CD14-positive monocyte (primary cell): ENCODE data around the gene HADHA. TPM values are rescaled to one million over a fixed set of nuclear protein-coding genes. Genes with fewer than 3 reads are reported as not detected.
A peak's percentile ranks its signal among the peaks of the same experiment; 100 is the strongest.

Experiments used
- DNase-seq, 3 donors: peaks; one replicate each; pipeline ENCODE4 v3.0.0-alpha.2; 2011 to 2022
- H2AFZ ChIP-seq: 2 replicates; pipeline ENCODE4 v1.6.0; 2012; ENCODE audit warnings: mild to moderate bottlenecking, low read depth, low read length, inconsistent platforms; ENCODE audit not compliant: insufficient read depth, poor library complexity, severe bottlenecking
- H3K27ac ChIP-seq, 2 donors: 1 replicate in 1 of 2; 2 replicates in 1 of 2; pipeline ENCODE4 v1.5.1; 2012 to 2013; ENCODE audit warnings: low read length in 2 of 2, control low read depth in 1 of 2, inconsistent platforms in 1 of 2, low read depth in 1 of 2, mild to moderate bottlenecking in 1 of 2
- H3K27me3 ChIP-seq, 2 donors: one replicate each; pipeline versions ENCODE4 v1.6.0 to v1.6.1; 2011 to 2013; ENCODE audit warnings: low read length in 2 of 2; ENCODE audit not compliant: control insufficient read depth in 2 of 2, insufficient read depth in 2 of 2
- H3K36me3 ChIP-seq, 2 donors: replicated peaks in 1 of 2; 1 replicate in 1 of 2; 2 replicates in 1 of 2; pipeline versions ENCODE4 v1.5.1 to v1.6.1; 2012 to 2013; ENCODE audit warnings: low read length in 2 of 2, control low read depth in 1 of 2, inconsistent platforms in 1 of 2, mild to moderate bottlenecking in 1 of 2; ENCODE audit not compliant: insufficient read depth in 2 of 2, control insufficient read depth in 1 of 2
- H3K4me1 ChIP-seq, 2 donors: 1 replicate in 1 of 2; 2 replicates in 1 of 2; pipeline versions ENCODE4 v1.5.1 to v1.6.1; 2012 to 2013; ENCODE audit warnings: low read length in 2 of 2, control low read depth in 1 of 2, inconsistent platforms in 1 of 2, mild to moderate bottlenecking in 1 of 2, moderate library complexity in 1 of 2; ENCODE audit not compliant: insufficient read depth in 2 of 2, control insufficient read depth in 1 of 2
- H3K4me2 ChIP-seq: replicated peaks from 2 replicates; pipeline ENCODE3; 2012; ENCODE audit warnings: low read length, moderate library complexity, mild to moderate bottlenecking; ENCODE audit not compliant: poor library complexity, severe bottlenecking; ENCODE audit errors: extremely low read depth
- H3K4me3 ChIP-seq, 3 experiments: fragments of 200-600 bp in 1 of 3; sonication (generic) in 1 of 3; replicated peaks in 1 of 3; 1 replicate in 2 of 3; 2 replicates in 1 of 3; pipeline ENCODE4 v1.5.1; 2011 to 2013; ENCODE audit warnings: low read length in 3 of 3, mild to moderate bottlenecking in 3 of 3, control low read depth in 2 of 3, low read depth in 2 of 3, inconsistent platforms in 1 of 3, moderate library complexity in 1 of 3
- H3K79me2 ChIP-seq: 2 replicates; pipeline ENCODE4 v1.6.0; 2012; ENCODE audit warnings: mild to moderate bottlenecking, control low read depth, inconsistent platforms, low read length, moderate library complexity; ENCODE audit not compliant: insufficient read depth
- H3K9ac ChIP-seq: 2 replicates; pipeline ENCODE4 v1.6.0; 2017; ENCODE audit warnings: low read length, mild to moderate bottlenecking; ENCODE audit not compliant: insufficient read depth, poor library complexity, severe bottlenecking
- H3K9me3 ChIP-seq, 2 donors: replicated peaks in 1 of 2; 1 replicate in 1 of 2; 2 replicates in 1 of 2; pipeline versions ENCODE4 v1.5.1 to v1.6.1; 2012 to 2013; ENCODE audit warnings: low read length in 2 of 2, control low read depth in 1 of 2; ENCODE audit not compliant: control insufficient read depth in 1 of 2, insufficient read depth in 1 of 2
- H4K20me1 ChIP-seq: 2 replicates; pipeline ENCODE4 v1.6.0; 2012; ENCODE audit warnings: mild to moderate bottlenecking, low read length, control low read depth, moderate library complexity; ENCODE audit not compliant: insufficient read depth
- H3K27ac Mint-ChIP-seq, 7 donors: one replicate each; pipeline ENCODE4 v1.8.0; 2020; ENCODE audit warnings: mild to moderate bottlenecking in 7 of 7, mixed read lengths in 7 of 7, moderate library complexity in 6 of 7, inconsistent platforms in 2 of 7
- H3K27me3 Mint-ChIP-seq, 3 donors: one replicate each; pipeline ENCODE4 v1.8.0; 2021 to 2022; ENCODE audit warnings: low read depth in 3 of 3, mild to moderate bottlenecking in 3 of 3, mixed read lengths in 3 of 3, moderate library complexity in 3 of 3, inconsistent platforms in 1 of 3
- H3K36me3 Mint-ChIP-seq, 2 donors: one replicate each; pipeline ENCODE4 v1.8.0; 2020; ENCODE audit warnings: mixed read lengths in 2 of 2, inconsistent platforms in 1 of 2, mild to moderate bottlenecking in 1 of 2
- H3K4me1 Mint-ChIP-seq: one replicate; pipeline ENCODE4 v1.8.0; 2020; ENCODE audit warnings: mild to moderate bottlenecking, mixed read lengths
- H3K4me3 Mint-ChIP-seq, 2 donors: one replicate each; pipeline ENCODE4 v1.8.0; 2020; ENCODE audit warnings: mild to moderate bottlenecking in 2 of 2, mixed read lengths in 2 of 2, moderate library complexity in 1 of 2
- H3K9me3 Mint-ChIP-seq, 7 donors: one replicate each; pipeline ENCODE4 v1.8.0; 2020 to 2022; ENCODE audit warnings: mixed read lengths in 7 of 7, mild to moderate bottlenecking in 6 of 7, moderate library complexity in 6 of 7, inconsistent platforms in 2 of 7
- WGBS: methylation state at CpG from one replicate; pipeline ENCODE4 v1.1.5; 2013; ENCODE audit warnings: missing lambda C conversion rate; ENCODE audit not compliant: insufficient coverage; 5-methylcytosine and 5-hydroxymethylcytosine counted together
- intact Hi-C, 2 donors: fragments of 100-400 bp; cut with micrococcal nuclease; formaldehyde crosslinking; loops; one replicate each; pipeline versions ENCODE4 v1.15.0 to v1.15.1; 2023
- polyA plus RNA-seq, 3 donors: library from polyadenylated mRNA; depleted of rRNA in 1 of 3; unstranded in 2 of 3; stranded (reverse) in 1 of 3; fragments of 300-500 nt in 2 of 3; fragments of >200 nt in 1 of 3; fragmentation: Illumina TruSeq in 2 of 3; gene quantifications; 1 replicate in 2 of 3; 2 replicates in 1 of 3; pipeline ENCODE4 v1.2.3, GENCODE V29; 2012 to 2021
- TF ChIP-seq, protein P1 (sequence below): fragments of 200-600 bp; IDR thresholded peaks from one replicate; pipeline ENCODE4 v1.8.0; 2022; ENCODE audit warnings: antibody characterized with exemption, mild to moderate bottlenecking

Gene HADHA
- polyA plus RNA-seq, 3 donors = 60.2 to 187 (median 155) TPM

DNA sequence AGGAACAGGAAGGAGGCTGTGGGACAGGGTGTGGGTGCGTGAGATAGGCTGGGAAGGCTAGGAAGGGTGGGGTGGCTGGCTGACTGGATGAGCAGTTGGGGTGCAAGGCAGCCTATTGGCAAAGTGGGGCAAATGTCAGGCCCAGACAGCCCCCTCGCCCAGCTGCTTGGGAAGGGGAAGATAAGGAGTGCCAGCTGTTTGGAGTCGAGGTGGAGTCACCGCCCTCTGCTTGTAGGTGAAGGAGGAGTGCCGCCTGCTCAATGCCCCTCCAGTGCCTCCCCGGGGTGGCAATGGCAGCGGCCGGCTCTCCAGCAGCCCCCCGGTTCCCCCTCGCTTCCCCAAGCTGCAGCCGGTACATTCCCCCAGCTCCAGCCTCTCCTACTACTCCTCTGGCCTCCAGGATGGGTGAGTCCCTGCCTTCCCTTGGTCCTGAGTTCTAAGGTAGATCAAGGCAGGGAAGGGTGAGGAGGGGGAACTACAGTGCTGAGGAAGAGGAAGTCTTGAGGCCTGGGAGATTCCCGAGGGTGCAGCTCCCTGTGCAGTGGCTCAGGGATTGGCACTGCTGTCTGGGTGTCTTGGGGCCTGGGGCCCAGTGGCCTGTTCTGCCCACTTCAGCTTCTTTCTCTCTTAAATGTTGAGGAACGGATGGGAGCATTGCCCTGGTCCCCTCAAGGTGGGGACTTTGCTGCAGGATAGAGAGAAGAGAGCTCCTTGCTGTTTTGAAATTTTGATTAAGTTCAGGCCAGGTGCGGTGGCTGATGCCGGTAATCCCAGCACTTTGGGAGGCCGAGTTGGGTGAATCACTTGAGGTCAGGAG lies 58.3 kb downstream of the HADHA start:
- peak overlapping the region in 1 of 2 donors; percentile 84 for H3K4me3 Mint-ChIP-seq
- TF ChIP-seq, protein P1, sequence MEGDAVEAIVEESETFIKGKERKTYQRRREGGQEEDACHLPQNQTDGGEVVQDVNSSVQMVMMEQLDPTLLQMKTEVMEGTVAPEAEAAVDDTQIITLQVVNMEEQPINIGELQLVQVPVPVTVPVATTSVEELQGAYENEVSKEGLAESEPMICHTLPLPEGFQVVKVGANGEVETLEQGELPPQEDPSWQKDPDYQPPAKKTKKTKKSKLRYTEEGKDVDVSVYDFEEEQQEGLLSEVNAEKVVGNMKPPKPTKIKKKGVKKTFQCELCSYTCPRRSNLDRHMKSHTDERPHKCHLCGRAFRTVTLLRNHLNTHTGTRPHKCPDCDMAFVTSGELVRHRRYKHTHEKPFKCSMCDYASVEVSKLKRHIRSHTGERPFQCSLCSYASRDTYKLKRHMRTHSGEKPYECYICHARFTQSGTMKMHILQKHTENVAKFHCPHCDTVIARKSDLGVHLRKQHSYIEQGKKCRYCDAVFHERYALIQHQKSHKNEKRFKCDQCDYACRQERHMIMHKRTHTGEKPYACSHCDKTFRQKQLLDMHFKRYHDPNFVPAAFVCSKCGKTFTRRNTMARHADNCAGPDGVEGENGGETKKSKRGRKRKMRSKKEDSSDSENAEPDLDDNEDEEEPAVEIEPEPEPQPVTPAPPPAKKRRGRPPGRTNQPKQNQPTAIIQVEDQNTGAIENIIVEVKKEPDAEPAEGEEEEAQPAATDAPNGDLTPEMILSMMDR = no peak
- peaks cover 13 to 15% of the 10 kb centered on the region in 2 donors for H3K36me3 Mint-ChIP-seq
- Histone ChIP-seq H3K79me2 (no peaks in the 10 kb centered on the region), H3K27me3 (peaks cover 4 to 14% of the 10 kb centered on the region in 2 donors), H2AFZ (no peak overlapping the region), H3K4me1 (peaks cover 9 to 21% of the 10 kb centered on the region in 2 donors), H3K4me3 (no peak overlapping the region), H3K9ac (no peak overlapping the region), H3K36me3 (peaks cover 10 to 14% of the 10 kb centered on the region in 2 donors), H3K27ac (no peak overlapping the region), H3K4me2 (no peak overlapping the region), H4K20me1 (no peaks in the 10 kb centered on the region), H3K9me3 (no peaks in the 10 kb centered on the region)
- peak overlapping the region in 1 of 7 donors; percentile 18 for H3K27ac Mint-ChIP-seq
- intact Hi-C loops = loop anchor here in 1 of 2 donors (10.0 kb wide), 1 partner anchor 231 kb away; no protein-coding TSS in a partner anchor
- 76% methylated on average over 7 of the region's 16 CpGs for WGBS
- H3K9me3 Mint-ChIP-seq = peaks cover 0 to 3% (median 0%) of the 10 kb centered on the region in 7 donors
- H3K4me1 Mint-ChIP-seq = peaks cover 16% of the 10 kb centered on the region
- peak in 2 of 3 donors; percentile 20 to 61 for DNase-seq
- H3K27me3 Mint-ChIP-seq = peaks cover 12 to 32% (median 25%) of the 10 kb centered on the region in 3 donors

DNA sequence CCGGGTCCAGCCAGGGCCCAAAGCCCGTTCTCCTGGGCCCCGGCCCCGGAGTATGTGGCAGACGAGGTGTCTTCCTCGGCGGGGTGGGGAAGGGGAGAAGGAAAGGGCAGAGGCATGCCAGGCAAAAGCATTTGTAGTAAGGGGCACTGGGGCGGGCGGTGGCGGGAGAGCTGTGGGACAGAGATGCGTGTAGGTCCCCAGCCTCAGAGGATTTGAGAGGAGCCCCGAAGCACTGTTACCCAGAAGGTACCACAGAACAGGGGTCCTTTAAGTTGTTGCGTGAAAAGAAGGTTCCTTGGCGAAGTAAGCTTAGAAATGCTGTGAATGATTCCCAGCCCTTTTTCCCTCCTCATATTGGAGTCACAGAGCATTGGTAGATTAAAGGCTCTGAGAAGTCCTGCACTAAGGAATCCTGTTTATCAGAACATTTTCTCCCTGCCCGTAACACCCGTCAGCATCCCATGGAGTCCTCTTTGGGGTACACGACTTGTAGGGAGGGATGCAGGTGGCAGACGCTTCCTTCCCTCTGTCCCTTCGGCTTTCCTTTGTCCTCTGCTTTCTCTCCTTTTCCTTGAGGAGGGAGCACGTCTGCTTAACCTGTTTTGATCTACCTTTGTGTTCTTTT lies 59.0 kb downstream of the HADHA start:
- Histone ChIP-seq H3K27ac (no peak overlapping the region), H3K27me3 (peaks cover 4 to 14% of the 10 kb centered on the region in 2 donors), H2AFZ (peak overlapping the region; percentile 81), H3K9me3 (no peaks in the 10 kb centered on the region), H3K36me3 (peaks cover 3 to 6% of the 10 kb centered on the region in 2 donors), H3K9ac (peak overlapping the region; percentile 51), H3K4me1 (peaks cover 9 to 21% of the 10 kb centered on the region in 2 donors), H4K20me1 (no peaks in the 10 kb centered on the region), H3K4me2 (peak overlapping the region; percentile 85), H3K79me2 (no peaks in the 10 kb centered on the region), H3K4me3 (peak overlapping the region; percentile 24 to 70 (median 40))
- 35% methylated on average over 11 of the region's 20 CpGs for WGBS
- Mint-ChIP-seq H3K4me1 (peaks cover 16% of the 10 kb centered on the region), H3K4me3 (peak overlapping the region; percentile 73 to 84), H3K27ac (peak overlapping the region in 2 of 7 donors; percentile 15 to 50), H3K27me3 (peaks cover 14 to 32% (median 31%) of the 10 kb centered on the region in 3 donors), H3K9me3 (peaks cover 0 to 3% (median 0%) of the 10 kb centered on the region in 7 donors), H3K36me3 (peaks cover 5 to 8% of the 10 kb centered on the region in 2 donors)
- DNase-seq = no peak
- intact Hi-C loops = loop anchor here in 1 of 2 donors (10.0 kb wide), 1 partner anchor 231 kb away; no protein-coding TSS in a partner anchor
- TF ChIP-seq, protein P1 = no peak
